Kidney (tissue), 14 donors: ENCODE results near the gene DBP. TPM values are rescaled to one million over a fixed set of nuclear protein-coding genes. Genes with fewer than 3 reads are reported as not detected.
A peak's percentile ranks its signal among the peaks of the same experiment; 100 is the strongest.

Source experiments
- DNase-seq, 5 donors: peaks; one replicate each; pipeline ENCODE4 v3.0.0-alpha.2; 2013 to 2020
- FAIRE-seq: peaks from 2 replicates; lab custom pipeline; 2012; peaks lifted over from hg19 to GRCh38; lab: Jason Lieb, UNC
- H3K27ac ChIP-seq, 2 donors: one replicate each; pipeline ENCODE4 v1.7.0; 2013; ENCODE audit warnings: low read depth in 2 of 2, low read length in 2 of 2, inconsistent platforms in 1 of 2
- H3K27me3 ChIP-seq: one replicate; pipeline ENCODE4 v1.7.1; 2013; ENCODE audit warnings: low read length, inconsistent platforms; ENCODE audit not compliant: control insufficient read depth, insufficient read depth
- H3K36me3 ChIP-seq, 3 donors: one replicate each; pipeline versions ENCODE4 v1.7.0 to v1.7.1; 2013; ENCODE audit warnings: low read length in 3 of 3, control low read depth in 1 of 3, inconsistent platforms in 1 of 3; ENCODE audit not compliant: insufficient read depth in 3 of 3, control insufficient read depth in 2 of 3
- H3K4me1 ChIP-seq, 3 donors: one replicate each; pipeline versions ENCODE4 v1.7.0 to v1.7.1; 2013; ENCODE audit warnings: low read length in 3 of 3, inconsistent platforms in 1 of 3, low read depth in 1 of 3; ENCODE audit not compliant: control insufficient read depth in 2 of 3, insufficient read depth in 2 of 3
- H3K4me3 ChIP-seq, 3 donors: one replicate each; pipeline versions ENCODE4 v1.7.0 to v1.8.1; 2013; ENCODE audit warnings: low read length in 3 of 3, control low read depth in 1 of 3, inconsistent platforms in 1 of 3
- H3K9ac ChIP-seq, 3 donors: one replicate each; pipeline versions ENCODE4 v1.7.0 to v1.7.1; 2013; ENCODE audit warnings: low read length in 3 of 3, control low read depth in 1 of 3, inconsistent platforms in 1 of 3
- H3K9me3 ChIP-seq, 3 donors: one replicate each; pipeline versions ENCODE4 v1.7.0 to v1.7.1; 2013; ENCODE audit warnings: low read length in 3 of 3, control low read depth in 1 of 3, inconsistent platforms in 1 of 3; ENCODE audit not compliant: control insufficient read depth in 2 of 3, insufficient read depth in 1 of 3
- CTCF ChIP-seq: IDR thresholded peaks from 3 replicates; pipeline ENCODE4 v1.5.1; 2012; ENCODE audit warnings: mild to moderate bottlenecking, moderate library complexity, borderline replicate concordance; ENCODE audit not compliant: insufficient read depth; ENCODE audit errors: extremely low read depth
- intact Hi-C: fragments of 100-400 bp; cut with DNase I; formaldehyde crosslinking; loops from one replicate; pipeline ENCODE4 v1.11.1; 2022
- polyA plus RNA-seq: library from polyadenylated mRNA; stranded (reverse); fragments of 350-450 nt; fragmentation: Illumina TruSeq; extraction: RNeasy Lipid Tissue Mini Kit (QIAGEN cat#74804); gene quantifications from one replicate; pipeline ENCODE4 v1.2.3, GENCODE V29; 2014; ENCODE audit warnings: low read depth, low replicate concordance; ENCODE audit not compliant: insufficient read depth
- total RNA-seq: library from RNA; stranded (reverse); fragmentation: NEBNext Ultra II Directional; extraction: Animal tissue kit (Norgen Biotek cat#: 25700); gene quantifications from one replicate; pipeline ENCODE4 v1.2.1, GENCODE V29; 2021
- donor health status: control.
- donor health status: control.
- donor health status: control.
- donor health status: control.
- donor health status: control.
- donor health status: DM: yes; HTN: yes; CAD: no.
- donor health status: Normal renal cell carcinoma (clear cell type).

DBP gene
- total and polyA plus RNA-seq, 2 donors from 2014 or later: 14.5 to 20.4 TPM

- H3K36me3 ChIP-seq: peaks cover 0 to 4% (median 0%) of the 10 kb centered on the region in 3 donors
- FAIRE-seq (no peak), DNase-seq (peak in 2 of 5 donors; percentile 34 to 78)
- no peaks in the 10 kb centered on the region for H3K27me3 ChIP-seq
- no peaks in the 10 kb centered on the region for H3K9me3 ChIP-seq
- H3K4me3 ChIP-seq: peak overlapping the region; percentile 49 to 58 (median 55)
- no peak for TF ChIP-seq CTCF
- peak overlapping the region; percentile 41 to 80 (median 54) for H3K9ac ChIP-seq
- peaks cover 3 to 16% (median 7%) of the 10 kb centered on the region in 3 donors for H3K4me1 ChIP-seq
- intact Hi-C loops: no loop called here
- H3K27ac ChIP-seq: peak overlapping the region; percentile 40 to 89
These were observed 13.6 kb downstream of the DBP start for GRCh38 chr19:48623556-48624066.

GRCh38 chr19:48619692-48620585, 17.2 kb downstream of the DBP start:
- peak overlapping the region; percentile 75 to 84 for H3K27ac ChIP-seq
- peak in 1 of 5 donors; percentile 60 for DNase-seq
- H3K9me3 ChIP-seq: no peaks in the 10 kb centered on the region
- peaks cover 3 to 31% (median 16%) of the 10 kb centered on the region in 3 donors for H3K4me1 ChIP-seq
- H3K27me3 ChIP-seq: no peaks in the 10 kb centered on the region
- peaks cover 0 to 18% (median 15%) of the 10 kb centered on the region in 3 donors for H3K36me3 ChIP-seq
- FAIRE-seq: no peak
- peak overlapping the region; percentile 9 to 86 (median 49) for H3K9ac ChIP-seq
- H3K4me3 ChIP-seq: peak overlapping the region; percentile 39 to 95 (median 66)
- no peak for TF ChIP-seq CTCF
- intact Hi-C loops: no loop called here

- intact Hi-C loops: no loop called here
- Histone ChIP-seq H3K9ac (peak within 1 kb of the TSS; percentile 86 to 99 (median 98)), H3K4me3 (peak within 1 kb of the TSS; percentile 95 to 100 (median 97)), H3K4me1 (peaks cover 3 to 25% (median 16%) of the 10 kb centered on the region in 3 donors), H3K36me3 (peaks cover 0 to 18% (median 15%) of the 10 kb centered on the region in 3 donors), H3K27ac (peak within 1 kb of the TSS; percentile 84 to 90), H3K9me3 (no peaks in the 10 kb centered on the region), H3K27me3 (no peaks in the 10 kb centered on the region)
- peak; percentile 72 for FAIRE-seq
- TF ChIP-seq CTCF: no peak
- DNase-seq: peak; percentile 99 to 100 (median 100)
These were observed 18.1 kb downstream of the DBP start, which contains the start of the genes RPL18 and SPHK2 for GRCh38 chr19:48618916-48619691. Gene RPL18 (minus strand): TSS chr19:48619178. CDS start chr19:48619143, 35 bp downstream. Gene SPHK2 (plus strand): TSS chr19:48619506. CDS start chr19:48620515, 1,009 bp downstream.
